Measurements from ENCODE around the gene NEB.

NEB gene

GRCh38 chr2:151670846-151671597 is 63.3 kb downstream of the NEB start:
- TF ChIP-seq, protein P1, sequence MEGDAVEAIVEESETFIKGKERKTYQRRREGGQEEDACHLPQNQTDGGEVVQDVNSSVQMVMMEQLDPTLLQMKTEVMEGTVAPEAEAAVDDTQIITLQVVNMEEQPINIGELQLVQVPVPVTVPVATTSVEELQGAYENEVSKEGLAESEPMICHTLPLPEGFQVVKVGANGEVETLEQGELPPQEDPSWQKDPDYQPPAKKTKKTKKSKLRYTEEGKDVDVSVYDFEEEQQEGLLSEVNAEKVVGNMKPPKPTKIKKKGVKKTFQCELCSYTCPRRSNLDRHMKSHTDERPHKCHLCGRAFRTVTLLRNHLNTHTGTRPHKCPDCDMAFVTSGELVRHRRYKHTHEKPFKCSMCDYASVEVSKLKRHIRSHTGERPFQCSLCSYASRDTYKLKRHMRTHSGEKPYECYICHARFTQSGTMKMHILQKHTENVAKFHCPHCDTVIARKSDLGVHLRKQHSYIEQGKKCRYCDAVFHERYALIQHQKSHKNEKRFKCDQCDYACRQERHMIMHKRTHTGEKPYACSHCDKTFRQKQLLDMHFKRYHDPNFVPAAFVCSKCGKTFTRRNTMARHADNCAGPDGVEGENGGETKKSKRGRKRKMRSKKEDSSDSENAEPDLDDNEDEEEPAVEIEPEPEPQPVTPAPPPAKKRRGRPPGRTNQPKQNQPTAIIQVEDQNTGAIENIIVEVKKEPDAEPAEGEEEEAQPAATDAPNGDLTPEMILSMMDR (IDR thresholded peaks at IDR 0.05; ENCODE audit: low read depth, low read length, missing control alignments), result no peak
- in situ Hi-C loops (cut with HindIII; ENCODE audit: low sequenced_read_pairs), result no loop called here
- no peak overlapping the region for H3K4me3 ChIP-seq (ENCODE audit: low read depth, low read length)
- DNase-seq (ENCODE audit: low read depth), result no peak

- TF ChIP-seq, protein P1 (IDR thresholded peaks at IDR 0.05; ENCODE audit: low read depth, low read length, missing control alignments), result no peak
- no peak overlapping the region for H3K4me3 ChIP-seq (ENCODE audit: low read depth, low read length)
- in situ Hi-C loops (cut with HindIII; ENCODE audit: low sequenced_read_pairs), result no loop called here
- no peak for DNase-seq (ENCODE audit: low read depth)
Measured at GRCh38 chr2:151670346-151670745, 63.9 kb downstream of the NEB start.

DNA sequence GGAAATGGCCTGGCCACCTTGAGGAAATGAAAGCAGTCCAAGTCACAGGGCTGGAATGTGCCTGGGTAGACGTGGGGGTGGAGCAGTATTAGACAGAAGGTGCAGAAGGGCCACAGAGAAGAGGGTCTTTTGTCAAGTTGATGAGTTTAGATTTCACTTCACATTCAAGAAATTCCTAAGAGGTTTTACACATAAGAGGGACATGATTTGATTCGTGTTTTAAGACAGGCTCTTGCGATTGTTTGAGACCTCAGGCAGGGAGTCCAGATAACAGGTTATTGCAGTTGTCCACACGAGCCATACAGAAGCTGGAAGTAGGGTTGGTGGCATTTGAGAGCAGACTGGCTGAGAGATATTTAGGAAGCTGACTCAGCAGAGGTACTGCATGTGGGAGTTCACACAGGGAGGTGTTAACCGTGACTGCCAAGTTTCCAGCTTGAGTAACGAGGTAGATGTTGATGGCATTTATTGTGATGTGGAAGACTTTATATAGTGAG is 64.6 kb downstream of the NEB start:
- no peak overlapping the region for H3K4me3 ChIP-seq (ENCODE audit: low read depth, low read length)
- DNase-seq (ENCODE audit: low read depth), result no peak
- TF ChIP-seq, protein P1 (IDR thresholded peaks at IDR 0.05; ENCODE audit: low read depth, low read length, missing control alignments), result no peak
- in situ Hi-C loops (cut with HindIII; ENCODE audit: low sequenced_read_pairs), result no loop called here

DNA sequence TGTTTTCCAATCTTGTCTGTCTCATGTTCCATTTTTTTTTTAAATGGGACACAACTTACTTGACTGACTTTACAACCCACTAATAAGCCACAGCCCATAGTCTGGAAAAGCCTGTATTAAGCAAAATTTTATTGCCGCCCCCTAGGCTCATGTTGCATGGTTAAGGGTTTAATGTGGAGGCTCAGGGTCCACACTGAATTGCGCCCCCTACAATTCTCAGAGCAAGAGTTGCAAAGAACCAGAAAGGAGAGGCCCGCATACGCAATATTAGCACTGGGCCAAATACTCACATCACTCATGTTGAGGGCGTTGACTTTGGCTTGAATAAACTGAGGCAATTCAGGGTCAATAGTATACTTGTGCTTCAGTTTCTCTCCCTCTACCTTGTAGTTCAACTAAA is 65.5 kb downstream of the NEB start:
- in situ Hi-C loops (cut with HindIII; ENCODE audit: low sequenced_read_pairs), result no loop called here
- TF ChIP-seq, protein P1 (IDR thresholded peaks at IDR 0.05; ENCODE audit: low read depth, low read length, missing control alignments), result no peak
- no peak for DNase-seq (ENCODE audit: low read depth)
- no peak overlapping the region for H3K4me3 ChIP-seq (ENCODE audit: low read depth, low read length)

DNA sequence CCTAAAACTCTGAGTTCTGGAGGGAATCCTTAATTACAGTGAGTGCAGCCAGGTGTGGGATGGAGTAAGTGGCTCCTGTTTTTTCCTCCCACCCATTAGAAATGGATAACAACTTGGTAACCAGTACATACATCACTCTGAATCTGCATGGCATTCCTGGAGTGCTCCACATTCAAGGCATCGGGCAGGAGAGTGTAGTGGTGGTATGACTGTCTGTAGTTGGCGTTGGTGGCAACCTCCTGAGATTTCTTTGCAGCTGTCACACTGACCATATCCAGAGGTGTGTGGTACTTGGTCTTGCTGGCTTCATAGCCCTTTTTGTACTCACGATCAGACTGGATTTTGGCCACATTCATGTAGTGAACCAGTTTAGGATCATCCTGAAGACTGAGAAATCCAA is 68.3 kb downstream of the NEB start:
- TF ChIP-seq, protein P1 (IDR thresholded peaks at IDR 0.05; ENCODE audit: low read depth, low read length, missing control alignments), result no peak
- H3K4me3 ChIP-seq (ENCODE audit: low read depth, low read length), result no peak overlapping the region
- DNase-seq (ENCODE audit: low read depth), result no peak
- in situ Hi-C loops (cut with HindIII; ENCODE audit: low sequenced_read_pairs), result no loop called here

- H3K4me3 ChIP-seq (ENCODE audit: low read depth, low read length), result no peak overlapping the region
- in situ Hi-C loops (cut with HindIII; ENCODE audit: low sequenced_read_pairs), result no loop called here
- DNase-seq (ENCODE audit: low read depth), result no peak
- TF ChIP-seq, protein P1 (IDR thresholded peaks at IDR 0.05; ENCODE audit: low read depth, low read length, missing control alignments), result no peak
Measured at GRCh38 chr2:151664520-151664919, 69.8 kb downstream of the NEB start.

Data from astrocyte of the cerebellum (primary cell).